ENCODE data around the gene TRPM2.

Gene TRPM2

GRCh38 chr21:44445145-44445812, 91.9 kb downstream of the TRPM2 start:
- no peak for DNase-seq (ENCODE audit: low spot score)

GRCh38 chr21:44448651-44449131, 95.3 kb downstream of the TRPM2 start:
- no peak for DNase-seq (ENCODE audit: low spot score)

GRCh38 chr21:44449473-44450363, 96.3 kb downstream of the TRPM2 start:
- no peak for DNase-seq (ENCODE audit: low spot score)

GRCh38 chr21:44450402-44450801, 97.0 kb downstream of the TRPM2 start:
- no peak for DNase-seq (ENCODE audit: low spot score)

- no peak for DNase-seq (ENCODE audit: low spot score)
Observed at GRCh38 chr21:44450999-44451398, 97.6 kb downstream of the TRPM2 start.

GRCh38 chr21:44453120-44453519, 99.7 kb downstream of the TRPM2 start:
- no peak for DNase-seq (ENCODE audit: low spot score)

GRCh38 chr21:44454058-44454457, 100.6 kb downstream of the TRPM2 start:
- DNase-seq (ENCODE audit: low spot score) = no peak

- peak; percentile 93 for DNase-seq (ENCODE audit: low spot score)
Observed at GRCh38 chr21:44454747-44455523, 101.5 kb downstream of the TRPM2 start, which contains the start of gene LRRC3. LRRC3 (plus strand) TSS chr21:44455510; CDS start chr21:44456645, 1,135 bp downstream.

GRCh38 chr21:44455524-44456213, 102.2 kb downstream of the TRPM2 start:
- peak; percentile 66 for DNase-seq (ENCODE audit: low spot score)

- DNase-seq (ENCODE audit: low spot score) = no peak
Observed at GRCh38 chr21:44456214-44456914, 102.9 kb downstream of the TRPM2 start.

GRCh38 chr21:44456915-44457736, 103.7 kb downstream of the TRPM2 start:
- no peak for DNase-seq (ENCODE audit: low spot score)

GRCh38 chr21:44458971-44459711, 105.7 kb downstream of the TRPM2 start:
- no peak for DNase-seq (ENCODE audit: low spot score)

GRCh38 chr21:44459712-44460440, 106.5 kb downstream of the TRPM2 start:
- DNase-seq (ENCODE audit: low spot score) = no peak

- DNase-seq (ENCODE audit: low spot score) = no peak
Observed at GRCh38 chr21:44460441-44460755, 107.0 kb downstream of the TRPM2 start.

- DNase-seq (ENCODE audit: low spot score) = no peak
Observed at GRCh38 chr21:44461005-44461404, 107.6 kb downstream of the TRPM2 start.

- DNase-seq (ENCODE audit: low spot score) = no peak
Observed at GRCh38 chr21:44461464-44462001, 108.1 kb downstream of the TRPM2 start.

- no peak for DNase-seq (ENCODE audit: low spot score)
Observed at GRCh38 chr21:44462086-44462833, 108.8 kb downstream of the TRPM2 start.

GRCh38 chr21:44462834-44463200, 109.4 kb downstream of the TRPM2 start:
- no peak for DNase-seq (ENCODE audit: low spot score)

All from GM03348 (cell line).